GM18858 (cell line): Measurements from ENCODE around the gene DYNLRB1.

Experiments
- ATAC-seq: cut with Tn5 transposase; IDR thresholded peaks from one replicate; pipeline ENCODE4 v1.9.1; 2021; ENCODE audit not compliant: unreplicated experiment

DYNLRB1 gene

DNA sequence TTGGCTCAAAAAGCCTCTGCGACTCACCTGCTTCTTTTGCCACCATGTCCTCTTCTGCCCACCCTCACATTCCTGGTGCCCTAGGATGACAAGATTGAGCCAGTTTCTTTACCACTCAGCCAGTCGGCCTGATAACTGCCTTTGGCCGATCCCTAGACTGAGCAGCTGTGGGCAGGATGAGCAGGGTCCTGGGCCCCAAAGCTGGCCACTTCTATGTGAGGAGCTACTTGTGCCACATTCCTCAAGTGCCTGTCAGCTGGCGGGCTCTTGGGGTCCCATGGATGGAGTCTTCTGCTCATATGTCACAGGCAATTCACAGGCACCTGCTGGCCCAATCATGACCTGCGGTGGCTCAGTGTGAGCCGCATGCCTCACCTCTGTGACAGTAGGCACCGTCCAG is 16.5 kb downstream of the DYNLRB1 start:
- ATAC-seq = no peak

DNA sequence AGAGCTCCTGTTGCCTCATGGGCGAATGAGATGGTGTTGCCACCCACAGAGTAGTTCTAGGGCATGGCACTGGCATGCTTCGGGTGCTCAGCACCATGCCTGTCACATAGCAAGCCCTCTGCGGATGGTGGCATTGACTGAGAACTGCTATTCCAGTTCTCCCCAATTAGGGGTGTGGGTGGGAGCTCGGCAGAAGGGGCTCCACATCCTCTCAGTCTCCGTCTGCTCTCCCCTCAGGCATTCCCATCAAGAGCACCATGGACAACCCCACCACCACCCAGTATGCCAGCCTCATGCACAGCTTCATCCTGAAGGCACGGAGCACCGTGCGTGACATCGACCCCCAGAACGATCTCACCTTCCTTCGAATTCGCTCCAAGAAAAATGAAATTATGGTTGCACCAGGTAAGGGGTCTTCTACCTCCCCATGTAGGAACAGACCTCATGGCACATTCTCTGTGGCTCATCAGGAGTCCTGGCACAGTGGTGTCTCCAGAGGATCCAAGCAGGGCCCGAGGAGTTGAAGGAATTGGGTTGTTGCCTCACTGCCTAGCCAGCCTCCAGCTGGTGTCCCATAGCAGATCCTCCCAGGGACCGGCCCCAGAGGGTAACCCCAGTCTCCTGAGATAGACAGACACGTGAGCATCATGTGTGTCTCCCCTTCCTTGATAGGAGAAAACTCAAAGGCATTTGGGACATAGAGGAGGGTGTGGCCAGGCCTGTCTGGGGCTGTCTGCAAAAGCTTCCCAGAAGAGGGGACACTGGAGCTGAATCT is 18.4 kb downstream of the DYNLRB1 start:
- no peak for ATAC-seq

DNA sequence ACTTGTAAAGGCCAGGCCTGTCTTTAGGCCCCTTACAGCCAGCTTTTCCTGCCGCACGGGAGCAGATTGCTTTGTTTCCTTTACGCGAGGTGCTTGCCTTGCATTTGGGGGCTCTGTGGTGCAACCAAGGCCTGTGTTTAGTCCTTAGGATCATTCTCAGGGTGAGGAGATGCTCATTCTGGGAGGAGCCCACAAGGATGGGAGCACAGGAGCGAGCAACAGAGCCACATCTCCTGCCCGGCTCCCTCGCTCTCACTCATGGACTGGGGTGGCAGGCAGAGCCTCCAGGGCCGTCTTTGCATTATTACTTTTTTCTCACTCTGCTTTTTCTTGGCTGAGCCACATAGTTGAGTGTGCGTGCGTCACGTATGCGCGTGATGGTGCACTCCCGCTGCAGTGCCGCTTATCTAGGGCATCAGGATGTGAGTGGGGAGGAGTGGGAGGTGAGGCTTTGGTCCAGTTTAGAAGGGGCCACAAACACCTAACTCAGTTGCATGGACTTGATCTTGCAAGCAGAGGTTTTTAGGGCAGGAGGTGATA is 19.1 kb downstream of the DYNLRB1 start:
- no peak for ATAC-seq

DNA sequence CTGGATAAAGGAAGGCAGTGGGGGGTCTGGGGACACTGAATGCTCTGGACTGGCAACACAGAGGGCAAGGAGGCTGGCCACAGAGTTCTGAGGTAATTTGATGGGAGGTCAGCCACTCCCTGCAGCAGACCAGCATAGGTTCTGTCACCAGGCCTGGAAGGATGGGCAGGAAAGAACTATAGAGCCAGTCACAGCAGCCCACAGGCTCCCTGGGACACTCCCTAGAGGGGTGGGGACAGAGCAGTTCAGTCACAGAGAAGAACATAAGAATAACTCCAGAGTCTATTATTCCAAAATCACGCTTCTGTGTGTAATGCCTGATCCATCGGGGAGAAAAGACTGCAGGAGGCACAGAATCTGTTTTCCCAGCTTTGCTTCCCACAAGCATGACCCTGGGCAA is 19.6 kb downstream of the DYNLRB1 start:
- no peak for ATAC-seq

DNA sequence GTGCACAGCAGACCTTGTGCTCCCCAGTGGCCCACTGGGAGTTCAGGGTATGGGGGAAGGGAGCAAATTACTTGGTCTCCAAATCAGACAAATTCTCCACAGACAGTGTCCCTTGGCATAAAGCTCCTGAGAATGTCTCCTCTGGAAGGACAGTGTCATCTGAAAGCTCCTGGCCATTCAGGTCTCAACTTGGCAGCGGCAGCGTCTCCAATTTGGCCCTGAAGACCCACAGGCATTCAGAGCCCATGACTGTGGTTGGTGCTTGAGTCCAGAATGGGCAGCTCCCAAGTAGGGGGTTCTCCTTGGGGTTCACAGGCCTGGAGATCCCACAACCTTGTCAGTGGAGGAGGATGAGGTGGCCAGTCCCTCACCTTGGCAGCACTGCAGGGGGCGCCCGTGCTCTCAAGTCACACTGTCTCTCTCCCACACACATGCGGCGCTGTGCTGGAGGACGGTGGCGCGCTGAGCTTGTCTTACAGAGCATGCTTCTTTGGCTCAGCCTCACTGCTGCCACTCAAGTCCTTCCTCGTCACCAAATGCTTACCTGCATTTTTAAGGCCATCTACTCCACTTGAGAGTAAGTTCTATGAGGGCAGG is 20.7 kb downstream of the DYNLRB1 start:
- ATAC-seq = no peak

DNA sequence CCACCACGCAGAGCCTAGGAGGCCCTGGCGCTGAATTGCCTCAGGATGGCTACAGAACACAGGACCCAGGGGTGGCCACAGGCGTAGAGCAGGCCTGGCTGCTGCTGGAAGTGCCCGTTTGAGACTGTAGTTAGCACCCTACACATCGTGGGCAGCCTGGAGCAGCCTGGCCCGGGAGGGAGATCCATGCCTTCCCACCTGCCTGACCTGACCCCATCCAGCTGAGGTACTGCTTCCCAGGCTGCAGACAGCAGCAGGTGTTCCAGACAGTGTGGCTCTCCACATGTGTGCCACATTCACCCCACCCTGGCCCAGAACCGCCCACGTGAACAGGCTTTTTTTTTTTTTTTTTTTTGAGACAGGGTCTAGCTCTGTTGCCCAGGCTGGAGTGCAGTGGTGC is 21.4 kb downstream of the DYNLRB1 start:
- no peak for ATAC-seq

DNA sequence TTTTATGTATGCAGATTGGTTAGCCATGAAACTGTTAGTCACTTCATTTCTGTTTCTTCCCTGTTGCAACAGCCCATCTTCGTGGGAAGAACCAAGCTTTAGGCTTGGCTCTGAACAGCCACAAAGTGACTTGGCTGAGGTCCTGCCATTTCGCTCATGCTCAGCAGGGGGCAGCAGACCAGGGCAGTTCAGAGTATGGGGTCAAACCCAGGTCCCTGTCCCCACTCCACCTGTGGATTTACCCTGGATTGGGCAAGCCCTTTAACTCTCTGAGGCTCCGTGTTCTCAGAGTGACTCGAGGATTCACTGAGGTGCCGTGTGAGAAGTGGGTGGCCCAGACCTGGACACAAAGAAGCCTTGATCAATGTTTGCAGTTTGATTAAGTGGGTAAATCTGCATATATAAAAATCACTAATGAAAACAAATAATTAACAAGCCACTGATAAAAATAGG is 22.5 kb downstream of the DYNLRB1 start:
- no peak for ATAC-seq

DNA sequence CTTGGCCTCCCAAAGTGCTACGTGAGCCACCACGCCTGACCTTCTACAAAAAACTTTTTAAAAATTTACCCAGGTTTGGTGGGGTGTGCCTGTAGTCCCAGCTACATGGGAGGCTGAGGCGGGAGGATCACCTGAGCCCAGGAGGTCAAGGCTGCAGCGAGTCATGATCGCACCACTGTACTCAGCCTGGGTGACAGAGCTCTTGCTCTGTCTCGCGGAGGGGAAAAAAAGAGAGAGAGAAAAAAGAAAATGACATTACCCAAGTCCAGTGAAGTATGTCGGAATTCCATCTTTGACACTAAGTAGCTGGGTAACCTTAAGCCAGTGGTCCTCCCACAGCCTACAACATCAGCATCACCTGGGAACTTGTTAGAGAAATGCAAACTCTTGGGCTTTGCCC is 23.5 kb downstream of the DYNLRB1 start:
- no peak for ATAC-seq

DNA sequence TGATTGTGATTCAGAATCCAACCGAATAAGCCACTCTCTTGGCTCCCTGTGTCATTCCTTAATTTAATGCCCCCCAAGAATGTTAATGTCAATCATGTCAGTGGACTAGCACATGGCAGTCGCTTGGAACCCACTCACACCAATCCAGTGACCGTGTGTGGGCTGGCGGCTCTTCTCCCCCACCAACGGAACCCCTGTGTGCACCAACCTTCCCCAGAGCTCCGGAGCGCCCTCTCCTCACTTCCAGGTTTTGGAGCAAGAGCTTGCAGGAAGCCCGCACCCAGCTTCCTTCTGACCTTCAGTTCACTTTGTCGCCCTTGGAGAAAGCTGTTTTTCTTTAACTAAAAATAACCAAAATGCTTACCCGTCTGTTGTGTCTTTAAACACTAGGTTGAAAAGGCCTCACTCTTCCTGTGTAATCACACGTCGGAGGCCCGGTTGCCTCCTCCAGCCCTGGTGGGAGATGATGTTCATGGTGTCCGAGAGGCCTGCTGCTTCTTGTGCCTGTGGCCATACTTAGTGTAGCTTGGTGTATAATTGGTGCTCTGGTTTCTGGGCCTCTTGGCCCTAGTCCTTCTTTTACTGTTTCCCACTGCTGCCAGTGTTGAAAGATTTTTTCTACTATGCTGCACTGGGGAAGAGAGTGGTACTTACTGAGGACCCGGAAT is 24.5 kb downstream of the DYNLRB1 start:
- no peak for ATAC-seq

DNA sequence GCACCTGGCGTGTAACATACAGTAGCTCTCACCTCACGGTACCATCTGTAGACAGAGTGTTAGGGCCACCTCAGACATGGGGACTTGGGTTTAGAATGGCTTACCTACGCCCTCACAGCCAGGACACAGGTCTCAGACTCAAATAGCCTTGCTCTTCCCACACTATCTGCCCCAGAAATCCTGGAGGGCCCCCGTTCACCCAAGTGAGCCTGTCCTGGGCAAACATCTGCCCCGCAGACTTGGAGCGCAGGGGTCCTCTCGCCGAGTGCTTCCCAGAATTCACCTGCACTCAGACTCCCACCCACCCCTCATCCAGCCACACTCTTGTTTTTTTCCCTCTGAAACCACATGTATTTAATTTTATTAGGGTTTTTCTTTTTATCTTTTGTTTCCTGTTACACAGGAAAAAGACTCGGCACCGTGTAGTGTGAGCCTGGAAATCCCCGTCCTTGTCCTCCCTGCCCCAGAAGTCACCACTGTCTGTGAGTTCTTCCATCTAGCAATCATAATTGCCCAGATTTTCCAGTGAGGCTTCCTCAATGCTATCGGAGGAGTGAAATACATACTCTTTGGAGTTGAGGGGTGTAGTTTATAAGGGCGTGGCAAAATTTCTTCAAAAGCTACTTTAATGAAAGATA is 25.2 kb downstream of the DYNLRB1 start:
- no peak for ATAC-seq

DNA sequence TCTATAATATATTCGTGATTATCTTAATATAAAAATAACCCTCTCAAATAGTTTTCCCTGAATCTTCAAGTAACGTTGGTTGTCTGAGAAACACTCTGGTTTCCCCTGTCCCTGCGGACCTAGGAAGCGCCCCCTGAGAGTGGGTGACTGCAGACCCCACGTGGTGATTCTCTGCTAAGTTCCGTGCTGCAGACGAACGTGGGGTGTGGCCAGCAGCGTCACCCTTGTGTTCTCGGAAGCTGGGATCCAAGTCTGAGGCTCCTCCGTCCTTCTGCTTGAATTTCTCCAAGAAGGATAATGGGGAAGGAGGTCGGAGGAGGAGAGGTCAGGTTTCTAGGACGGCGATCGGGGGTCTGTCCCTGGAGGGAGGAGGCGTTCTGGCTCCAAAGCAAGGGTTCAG is 25.7 kb downstream of the DYNLRB1 start:
- no peak for ATAC-seq

DNA sequence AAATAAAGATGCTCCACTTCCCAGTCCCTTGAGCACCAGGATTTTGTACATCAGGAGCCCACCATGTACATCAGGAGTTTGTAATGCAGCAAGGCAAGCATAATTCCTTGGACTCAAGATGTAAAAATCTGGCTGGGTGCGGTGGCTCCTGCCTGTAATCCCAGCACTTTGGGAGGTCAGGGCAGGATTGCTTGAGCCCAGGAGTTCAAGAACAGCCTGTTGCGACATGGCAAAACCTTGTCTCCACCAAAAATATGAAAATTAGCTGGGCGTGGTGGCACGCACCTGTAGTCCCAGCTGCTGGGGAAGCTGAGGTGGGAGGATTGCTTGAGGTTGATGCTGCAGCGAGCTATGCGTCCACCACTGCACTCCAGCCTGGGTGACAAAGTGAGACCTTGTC is 26.2 kb downstream of the DYNLRB1 start:
- ATAC-seq = no peak

DNA sequence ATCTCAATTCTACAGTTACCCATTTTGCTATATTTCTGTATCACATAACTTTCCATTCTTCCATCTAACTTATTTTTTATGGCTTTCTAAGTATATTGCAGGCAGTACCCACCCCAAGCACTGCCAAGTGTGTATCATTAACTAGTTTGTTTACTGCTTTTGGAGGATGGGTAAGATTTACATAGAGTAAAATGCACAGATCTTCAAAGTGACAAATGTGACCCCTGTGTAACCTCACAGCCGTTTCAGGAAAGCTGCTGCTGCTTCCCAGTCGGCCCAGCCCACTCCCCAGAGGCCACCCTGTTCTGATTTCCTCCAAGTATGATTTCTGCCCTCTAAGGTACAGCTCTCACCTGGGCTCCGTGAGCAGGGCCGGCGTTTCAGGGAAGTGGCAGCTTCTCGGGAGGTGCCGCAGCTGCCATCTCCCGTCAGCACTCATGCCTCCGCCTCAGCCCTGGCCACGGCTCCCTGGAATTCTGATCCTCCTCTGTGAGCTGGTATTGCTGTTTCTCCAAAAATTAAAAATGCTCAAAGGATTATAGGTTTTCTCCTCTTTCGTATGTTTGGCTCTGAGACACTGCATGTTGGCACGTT is 27.3 kb downstream of the DYNLRB1 start:
- no peak for ATAC-seq

DNA sequence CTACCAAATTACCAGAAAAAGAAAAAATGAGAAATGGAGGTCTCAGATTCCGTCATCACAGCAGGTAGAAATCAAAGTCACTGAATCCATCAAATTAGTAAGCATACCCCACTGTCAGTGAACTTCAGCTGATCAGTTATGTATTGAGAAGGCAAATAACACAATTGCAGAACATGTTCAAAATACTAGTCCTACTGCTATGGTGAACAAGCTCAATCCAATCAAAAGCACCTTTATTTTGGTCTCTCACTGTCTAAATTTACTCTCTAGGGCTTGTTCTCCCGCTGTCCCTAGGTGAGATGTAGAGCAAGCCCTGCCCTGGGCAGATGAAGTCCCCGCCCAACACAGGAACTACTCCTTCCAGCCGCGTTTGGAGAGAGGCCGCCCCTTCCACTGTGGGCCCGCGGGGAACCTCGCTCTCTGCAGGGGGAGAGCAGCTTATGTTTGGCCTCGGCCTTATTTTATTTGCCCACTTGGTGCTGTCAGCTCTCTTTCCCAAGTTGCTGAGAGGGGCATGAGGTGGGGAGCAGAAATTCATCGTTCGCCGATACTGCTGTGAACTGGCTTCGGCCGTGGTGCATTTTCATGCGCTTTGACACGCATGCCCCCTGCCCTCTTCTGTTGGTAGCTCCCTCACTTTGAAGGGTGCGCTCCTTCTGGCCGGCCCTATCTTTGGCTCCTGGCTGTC is 28.0 kb downstream of the DYNLRB1 start:
- no peak for ATAC-seq

DNA sequence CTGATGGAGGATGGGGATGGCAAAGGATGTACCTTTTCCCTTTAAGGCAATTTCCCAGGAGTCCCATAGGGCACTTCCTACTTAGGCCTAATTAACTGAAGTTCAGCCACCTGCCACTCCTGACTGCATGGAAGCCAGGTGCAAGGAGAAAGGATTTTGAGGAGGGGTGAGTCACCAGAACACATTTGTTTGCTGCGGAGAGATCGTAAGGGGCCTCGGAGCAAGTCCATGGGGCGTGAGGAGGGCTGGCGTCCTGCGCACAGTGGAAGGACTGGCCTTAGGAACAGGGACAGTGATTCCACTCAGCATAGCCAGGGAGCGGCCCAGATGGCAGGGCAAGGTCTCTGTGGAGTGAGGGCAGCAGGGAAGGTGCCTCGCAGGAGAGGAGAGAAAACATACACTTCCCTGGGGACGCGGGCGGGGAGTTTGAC is 30.5 kb downstream of the DYNLRB1 start:
- no peak for ATAC-seq

DNA sequence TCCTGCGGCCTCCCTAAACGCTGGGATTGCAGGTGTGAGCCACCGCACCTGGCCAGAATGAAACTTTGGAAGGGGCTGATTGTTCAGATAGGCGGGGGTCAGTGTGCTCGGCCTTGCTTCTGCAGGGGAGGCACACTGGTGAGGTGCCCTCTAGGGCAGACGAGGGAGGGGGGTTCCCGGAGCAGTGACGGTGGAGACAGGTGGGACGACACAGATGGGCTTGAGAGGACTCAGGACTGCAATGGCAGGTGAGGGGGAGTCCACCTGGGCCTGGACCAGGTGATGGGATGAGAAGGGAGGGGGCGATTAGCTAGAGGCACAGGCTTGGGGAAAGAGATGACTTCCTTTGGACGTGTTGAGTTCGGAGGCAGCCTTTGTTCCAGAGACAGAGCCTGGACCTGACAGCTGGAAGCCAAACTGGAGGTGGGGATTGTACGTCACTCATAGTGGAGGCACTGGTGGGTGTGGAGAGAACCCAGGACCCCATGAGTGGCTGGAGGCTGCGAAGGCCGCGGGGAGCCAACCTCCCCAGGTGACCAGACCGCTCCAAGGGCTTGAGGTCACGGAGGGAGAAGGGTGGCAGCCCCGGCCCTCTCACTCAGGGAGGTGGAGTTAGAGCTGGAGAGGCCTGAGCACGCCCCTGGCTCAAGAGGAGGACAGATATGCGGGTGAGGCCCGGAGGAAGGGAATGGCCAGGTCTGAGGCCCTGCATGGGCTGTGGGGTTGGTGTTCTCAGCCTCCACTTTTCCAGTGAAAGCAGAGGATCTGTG is 31.8 kb downstream of the DYNLRB1 start:
- no peak for ATAC-seq

DNA sequence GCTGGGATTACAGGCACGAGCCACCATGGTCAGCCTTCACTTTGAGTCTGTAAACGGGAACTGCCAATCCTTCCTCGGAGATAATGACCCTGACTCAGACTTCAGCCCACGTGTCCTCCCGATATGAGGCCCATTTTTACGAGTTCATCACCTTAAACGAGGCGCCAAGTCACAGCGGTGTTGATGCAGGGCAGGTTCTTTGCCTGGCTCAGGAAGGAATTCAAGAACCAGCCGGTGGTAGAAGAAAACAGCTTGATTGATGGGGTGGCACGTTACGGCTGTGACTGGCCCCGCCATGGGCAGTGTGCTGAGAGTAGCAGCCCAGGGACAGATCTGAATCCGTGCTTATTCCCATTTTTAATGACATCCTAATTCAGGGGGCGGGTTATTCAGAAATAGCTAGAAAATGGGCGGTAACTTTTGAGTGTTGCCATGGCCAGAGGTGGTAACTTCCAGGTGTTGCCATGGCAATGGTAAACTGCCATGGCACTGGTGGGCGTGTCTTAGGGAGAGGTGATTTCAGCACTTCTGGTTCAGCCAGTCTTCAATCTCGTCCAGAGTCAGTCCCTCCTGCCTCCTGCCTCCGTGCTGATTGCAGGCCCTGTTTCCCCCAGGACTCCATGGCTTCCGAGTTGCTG is 33.2 kb downstream of the DYNLRB1 start:
- no peak for ATAC-seq

DNA sequence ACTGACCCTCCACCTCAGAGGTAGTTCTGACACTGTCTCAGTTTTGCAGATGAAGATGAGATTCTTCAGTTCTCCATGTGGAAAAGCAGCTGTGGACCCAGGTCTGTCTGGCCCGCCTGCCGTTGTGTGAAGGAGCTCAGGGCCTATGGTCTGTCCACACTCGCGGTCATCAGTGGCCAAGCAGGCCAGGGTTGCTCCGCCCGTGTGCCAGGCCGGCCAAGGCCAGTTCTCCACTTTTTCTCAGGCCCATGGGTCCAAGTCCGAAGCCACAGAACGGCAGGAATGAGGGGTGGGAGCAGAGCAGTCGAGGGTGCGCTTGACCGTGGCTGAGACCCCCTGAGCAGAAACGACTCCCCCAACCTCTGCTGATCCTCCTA is 33.7 kb downstream of the DYNLRB1 start:
- no peak for ATAC-seq

DNA sequence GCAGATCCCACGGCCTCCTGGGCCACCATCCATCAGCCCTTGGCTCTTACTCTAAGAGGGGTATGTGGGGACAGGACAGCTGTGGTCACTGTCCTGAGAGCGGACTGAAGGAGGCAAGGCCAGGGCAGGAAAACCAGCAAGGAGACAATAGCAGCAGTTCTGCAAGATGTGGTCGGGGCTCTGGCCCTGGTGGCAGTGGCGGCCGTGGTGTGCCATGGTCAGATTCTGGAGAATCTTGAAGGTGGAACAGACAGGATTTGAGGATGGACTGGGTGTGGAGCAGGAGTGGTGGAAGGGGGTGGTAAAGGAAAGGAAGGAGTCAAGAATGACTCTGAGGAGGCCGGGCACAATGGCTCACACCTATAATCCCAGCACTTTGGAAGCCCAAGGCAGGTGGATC is 36.3 kb downstream of the DYNLRB1 start:
- ATAC-seq = no peak
